H1 (cell line): ENCODE results near the gene CMIP. TPM values are rescaled to one million over a fixed set of nuclear protein-coding genes. Genes with fewer than 3 reads are reported as not detected.

Experiments
- CTCF ChIA-PET: fragments of 300-600 bp; sonication (Branson Sonifier 250); formaldehyde crosslinking; loops from one replicate; lab custom pipeline; 2021; ENCODE audit not compliant: partially characterized antibody; lab: Charles Lee
- POLR2A ChIA-PET: fragments of 300-600 bp; sonication (Branson Sonifier 250); formaldehyde crosslinking; loops from one replicate; lab custom pipeline; 2021; ENCODE audit warnings: inconsistent platforms; ENCODE audit not compliant: partially characterized antibody; lab: Charles Lee
- DNase-seq, 2 experiments: peaks; one replicate each; pipeline versions ENCODE4 v3.0.0 to v3.0.0-alpha.2; 2010 to 2022; ENCODE audit warnings: low spot score in 2 of 2, low read depth in 1 of 2, mixed read lengths in 1 of 2
- FAIRE-seq: peaks from 2 replicates; lab custom pipeline; 2011; peaks lifted over from hg19 to GRCh38; lab: Jason Lieb, UNC
- H2AFZ ChIP-seq: 2 replicates; pipeline ENCODE4 v1.8.1; 2012; ENCODE audit warnings: low read length, inconsistent platforms
- H2AK5ac ChIP-seq: 2 replicates; pipeline ENCODE4 v1.6.1; 2013; ENCODE audit warnings: low read depth, low read length
- H2BK120ac ChIP-seq: replicated peaks from 2 replicates; pipeline ENCODE3; 2013; ENCODE audit warnings: low read depth, low read length, inconsistent platforms
- H2BK12ac ChIP-seq: 2 replicates; pipeline ENCODE4 v1.6.1; 2013; ENCODE audit warnings: low read depth, low read length
- H2BK15ac ChIP-seq: 2 replicates; pipeline ENCODE4 v1.6.1; 2013; ENCODE audit warnings: low read length
- H2BK20ac ChIP-seq: 2 replicates; pipeline ENCODE4 v1.6.1; 2013; ENCODE audit warnings: low read length
- H2BK5ac ChIP-seq: 2 replicates; pipeline ENCODE4 v1.6.1; 2013; ENCODE audit warnings: low read depth, low read length
- H3K14ac ChIP-seq: 2 replicates; pipeline ENCODE4 v1.6.1; 2013; ENCODE audit warnings: inconsistent platforms; ENCODE audit not compliant: insufficient read length
- H3K18ac ChIP-seq: 2 replicates; pipeline ENCODE4 v1.6.1; 2013; ENCODE audit warnings: low read length; ENCODE audit errors: extremely low read depth
- H3K23ac ChIP-seq: 2 replicates; pipeline ENCODE4 v1.6.1; 2013; ENCODE audit warnings: inconsistent platforms; ENCODE audit not compliant: insufficient read length
- H3K23me2 ChIP-seq: 2 replicates; pipeline ENCODE4 v1.6.1; 2013; ENCODE audit warnings: low read depth, low read length
- H3K27ac ChIP-seq: 2 replicates; pipeline ENCODE4 v1.6.1; 2011; ENCODE audit warnings: low read depth, low read length, inconsistent platforms
- H3K27me3 ChIP-seq, 4 experiments: replicated peaks in 1 of 4; 1 replicate in 1 of 4; 2 replicates in 3 of 4; pipeline versions ENCODE4 v1.6.1 to v1.8.1; 2011 to 2013; ENCODE audit warnings: low read length in 3 of 4, mild to moderate bottlenecking in 3 of 4, inconsistent platforms in 2 of 4, mixed read lengths in 2 of 4, moderate library complexity in 1 of 4; ENCODE audit not compliant: control insufficient read depth in 3 of 4, insufficient read depth in 3 of 4; ENCODE audit errors: extremely low read depth in 1 of 4
- H3K36me3 ChIP-seq, 4 experiments: 2 replicates each; pipeline versions ENCODE4 v1.6.1 to v1.8.1; 2011 to 2013; ENCODE audit warnings: mild to moderate bottlenecking in 4 of 4, low read length in 3 of 4, moderate library complexity in 2 of 4, control low read depth in 1 of 4, inconsistent platforms in 1 of 4; ENCODE audit not compliant: insufficient read depth in 4 of 4, control insufficient read depth in 2 of 4
- H3K4ac ChIP-seq: replicated peaks from 2 replicates; pipeline ENCODE3; 2013; ENCODE audit warnings: low read length, low read depth, mixed read lengths, inconsistent platforms; ENCODE audit not compliant: insufficient read length
- H3K4me1 ChIP-seq, 4 experiments: replicated peaks in 1 of 4; 1 replicate in 1 of 4; 2 replicates in 3 of 4; pipeline versions ENCODE4 v1.6.1 to v1.8.1; 2011 to 2013; ENCODE audit warnings: low read length in 3 of 4, inconsistent platforms in 2 of 4, mixed read lengths in 1 of 4; ENCODE audit not compliant: insufficient read depth in 4 of 4, control insufficient read depth in 3 of 4
- H3K4me2 ChIP-seq, 2 experiments: 2 replicates each; pipeline versions ENCODE4 v1.6.1 to v1.8.1; 2011 to 2013; ENCODE audit warnings: low read depth in 2 of 2, low read length in 2 of 2, control low read depth in 1 of 2, inconsistent platforms in 1 of 2, mild to moderate bottlenecking in 1 of 2; ENCODE audit not compliant: insufficient read depth in 1 of 2
- H3K4me3 ChIP-seq, 4 experiments: fragments of 200-600, 300-600 bp in 1 of 4; sonication (generic), shearing (Covaris generic), sonication (Bioruptor Twin) in 1 of 4; 2 replicates each; pipeline versions ENCODE4 v1.5.1 to v1.8.1; 2011 to 2016; ENCODE audit warnings: low read length in 4 of 4, low read depth in 3 of 4, control low read depth in 2 of 4, inconsistent platforms in 2 of 4, mild to moderate bottlenecking in 2 of 4, mixed read lengths in 1 of 4, moderate library complexity in 1 of 4; ENCODE audit not compliant: insufficient read depth in 2 of 4; ENCODE audit errors: extremely low read depth in 1 of 4
- H3K56ac ChIP-seq: replicated peaks from 2 replicates; pipeline ENCODE3; 2013; ENCODE audit warnings: low read depth, mild to moderate bottlenecking, mixed read lengths, low read length, inconsistent platforms; ENCODE audit not compliant: insufficient read length
- H3K79me1 ChIP-seq: 2 replicates; pipeline ENCODE4 v1.6.1; 2013; ENCODE audit warnings: low read depth, low read length, control low read depth
- H3K79me2 ChIP-seq, 2 experiments: 2 replicates each; pipeline versions ENCODE4 v1.6.1 to v1.8.1; 2012 to 2013; ENCODE audit warnings: low read length in 2 of 2, mild to moderate bottlenecking in 2 of 2, inconsistent platforms in 1 of 2; ENCODE audit not compliant: insufficient read depth in 2 of 2, control insufficient read depth in 1 of 2
- H3K9ac ChIP-seq, 4 experiments: replicated peaks in 1 of 4; 1 replicate in 1 of 4; 2 replicates in 3 of 4; pipeline versions ENCODE4 v1.6.1 to v1.8.1; 2011 to 2013; ENCODE audit warnings: low read depth in 3 of 4, low read length in 3 of 4, control low read depth in 2 of 4, mild to moderate bottlenecking in 2 of 4, moderate library complexity in 2 of 4, inconsistent platforms in 1 of 4; ENCODE audit errors: extremely low read depth in 1 of 4
- H3K9me3 ChIP-seq, 2 experiments: 2 replicates each; pipeline versions ENCODE4 v1.6.1 to v1.8.1; 2012 to 2013; ENCODE audit warnings: mild to moderate bottlenecking in 2 of 2, moderate library complexity in 2 of 2, control low read depth in 1 of 2, inconsistent platforms in 1 of 2, low read depth in 1 of 2, low read length in 1 of 2, mixed read lengths in 1 of 2; ENCODE audit not compliant: insufficient read depth in 2 of 2
- H4K20me1 ChIP-seq, 2 experiments: replicated peaks in 1 of 2; 2 replicates each; pipeline versions ENCODE3 to v1.8.1; 2011 to 2013; ENCODE audit warnings: inconsistent platforms in 2 of 2, low read length in 2 of 2, mild to moderate bottlenecking in 1 of 2; ENCODE audit not compliant: insufficient read depth in 2 of 2, control insufficient read depth in 1 of 2
- H4K5ac ChIP-seq: 2 replicates; pipeline ENCODE4 v1.6.1; 2013; ENCODE audit warnings: low read length, low read depth, mixed read lengths, inconsistent platforms; ENCODE audit not compliant: insufficient read length
- H4K8ac ChIP-seq: 2 replicates; pipeline ENCODE4 v1.8.0; 2013; ENCODE audit warnings: mild to moderate bottlenecking, moderate library complexity, low read length, inconsistent platforms; ENCODE audit not compliant: insufficient read depth; ENCODE audit errors: extremely low read depth
- H4K91ac ChIP-seq: replicated peaks from 2 replicates; pipeline ENCODE3; 2013; ENCODE audit warnings: low read length, mixed read lengths, inconsistent platforms; ENCODE audit not compliant: insufficient read length
- CHD2 ChIP-seq: IDR thresholded peaks from 2 replicates; pipeline ENCODE4 v1.6.1; 2012; ENCODE audit warnings: low read length, improper control_type of control experiment
- RAD21 ChIP-seq, 2 experiments: IDR thresholded peaks in 1 of 2; conservative IDR thresholded peaks in 1 of 2; 2 replicates each; pipeline ENCODE4 v1.6.1; 2011; ENCODE audit warnings: low read depth in 2 of 2, low read length in 2 of 2, improper control_type of control experiment in 1 of 2, inconsistent platforms in 1 of 2, mild to moderate bottlenecking in 1 of 2, moderate library complexity in 1 of 2
- SIN3A ChIP-seq, 2 experiments: IDR thresholded peaks in 1 of 2; conservative IDR thresholded peaks in 1 of 2; 2 replicates each; pipeline ENCODE4 v1.6.1; 2011 to 2012; ENCODE audit warnings: low read length in 2 of 2, improper control_type of control experiment in 1 of 2, low read depth in 1 of 2, mild to moderate bottlenecking in 1 of 2
- WGBS, 2 experiments: shearing (Covaris generic) in 1 of 2; methylation state at CpG; one replicate each; pipeline versions ENCODE4 v1.1.6 to v1.1.7; 2013 to 2015; ENCODE audit warnings: low lambda C conversion rate in 2 of 2, mixed read lengths in 2 of 2, inconsistent platforms in 1 of 2, low coverage in 1 of 2, missing lambda C conversion rate in 1 of 2; ENCODE audit not compliant: insufficient replicate concordance in 2 of 2, insufficient coverage in 1 of 2, insufficient read length in 1 of 2; ENCODE audit errors: extremely low coverage in 1 of 2, missing lambda C conversion rate in 1 of 2; 5-methylcytosine and 5-hydroxymethylcytosine counted together
- polyA plus RNA-seq, 7 experiments: library from polyadenylated mRNA; depleted of rRNA in 3 of 7; stranded (reverse) in 5 of 7; unstranded in 2 of 7; fragments of >200 nt in 5 of 7; fragments of 200-250 nt in 2 of 7; gene quantifications; 1 replicate in 5 of 7; 2 replicates in 1 of 7; 4 replicates in 1 of 7; pipeline versions ENCODE4 v1.2.1 to v1.2.3, GENCODE V29; 2011 to 2013; ENCODE audit warnings: missing spikeins in 2 of 7, mixed read lengths in 2 of 7
- total RNA-seq: library from RNA; stranded (reverse); fragmentation: NEBNext Ultra II Directional; extraction: Animal tissue kit (Norgen Biotek cat#: 25700); gene quantifications from 2 replicates; pipeline ENCODE4 v1.2.1, GENCODE V29; 2021

The CMIP gene
- total and polyA plus RNA-seq, 2 of the 8 experiments (the other 6 are each of a cell fraction or from before 2014, with no cell fraction given), result 7.9 to 53.2 TPM

GRCh38 chr16:81601008-81601428 is 156.4 kb downstream of the CMIP start:
- 85% methylated on average over 9 of the region's 9 CpGs; no CpG with 5 or more reads in 1 of the 2 experiments for WGBS, 2 experiments
- Histone ChIP-seq H3K4me3 (no peak overlapping the region), H3K4ac (no peak overlapping the region), H2AFZ (no peak overlapping the region), H4K5ac (no peak overlapping the region), H3K27me3 (no peaks in the 10 kb centered on the region), H3K14ac (no peak overlapping the region), H3K9ac (no peak overlapping the region), H3K79me2 (peaks cover 0 to 50% of the 10 kb centered on the region in 2 experiments; a peak in 3 of 4 replicates), H3K23ac (no peak overlapping the region), H3K18ac (peak overlapping the region; percentile 20; the same call in 1 of the 2 replicates), H3K36me3 (no peaks in the 10 kb centered on the region), H2BK120ac (no peak overlapping the region), H2BK5ac (no peak overlapping the region), H2AK5ac (no peak overlapping the region), H3K56ac (no peak overlapping the region), H3K23me2 (no peaks in the 10 kb centered on the region), H4K8ac (no peak overlapping the region), H2BK15ac (no peak overlapping the region), H4K91ac (no peak overlapping the region), H4K20me1 (peaks cover 10 to 24% of the 10 kb centered on the region in 2 experiments), H2BK12ac (peak overlapping the region; percentile 19; the same call in 1 of the 2 replicates), H3K79me1 (peaks cover 10% of the 10 kb centered on the region; the same call in 1 of the 2 replicates), H3K4me2 (no peak overlapping the region), H3K9me3 (no peaks in the 10 kb centered on the region), H3K4me1 (peaks cover 0 to 5% (median 4%) of the 10 kb centered on the region in 4 experiments; a peak in 3 of 7 replicates), H3K27ac (no peak overlapping the region), H2BK20ac (no peak overlapping the region)
- CTCF ChIA-PET, result interaction anchor here (0.7 to 2.0 kb wide), 5 partner anchors 22 to 129 kb away, joined by 3 to 7 read pairs (median 5); no protein-coding TSS in a partner anchor
- DNase-seq (no peak), FAIRE-seq (no peak)
- POLR2A ChIA-PET, result no interaction called here
- no peak for TF ChIP-seq RAD21 (IDR thresholded peaks at IDR 0.05 in 1 of 2, conservative IDR thresholded peaks at IDR 0.05 in 1 of 2; ENCODE audit: low read depth in 2 of 2, low read length in 2 of 2)
- 0 out of 4 replicates have a peak, but pooled peaks of 1 of the 2 experiments have one; percentile 24 for TF ChIP-seq SIN3A (conservative IDR thresholded peaks at IDR 0.05 in 1 of 2, IDR thresholded peaks at IDR 0.05 in 1 of 2; ENCODE audit: low read depth in 1 of 2, low read length in 2 of 2)
- TF ChIP-seq CHD2, result no peak
